ENCODE results near the gene SUSD1.

GRCh38 chr9:111991179-111991578 lies 183.9 kb downstream of the SUSD1 start:
- TF ChIP-seq CTCF (IDR thresholded peaks at IDR 0.05; ENCODE audit: insufficient read depth, low read length, poor library complexity, severe bottlenecking) (no peak), EZH2phosphoT487 (conservative IDR thresholded peaks at IDR 0.05; ENCODE audit: low read length) (no peak)

Data from SU-DHL-6 (cell line).